H1 (cell line): Measurements from ENCODE around the gene HOMER3. TPM values are rescaled to one million over a fixed set of nuclear protein-coding genes. Genes with fewer than 3 reads are reported as not detected.

Experiments
- CHD7 ChIP-seq: fragments of 300-600 bp; sonication (generic); IDR thresholded peaks from 2 replicates; pipeline ENCODE4 v1.7.1; 2012; ENCODE audit warnings: low read length, moderate library complexity, mild to moderate bottlenecking, inconsistent platforms; ENCODE audit not compliant: insufficient replicate concordance
- polyA plus RNA-seq, 7 experiments: library from polyadenylated mRNA; depleted of rRNA in 3 of 7; stranded (reverse) in 5 of 7; unstranded in 2 of 7; fragments of >200 nt in 5 of 7; fragments of 200-250 nt in 2 of 7; gene quantifications; 1 replicate in 5 of 7; 2 replicates in 1 of 7; 4 replicates in 1 of 7; pipeline versions ENCODE4 v1.2.1 to v1.2.3, GENCODE V29; 2011 to 2013; ENCODE audit warnings: missing spikeins in 2 of 7, mixed read lengths in 2 of 7
- total RNA-seq: library from RNA; stranded (reverse); fragmentation: NEBNext Ultra II Directional; extraction: Animal tissue kit (Norgen Biotek cat#: 25700); gene quantifications from 2 replicates; pipeline ENCODE4 v1.2.1, GENCODE V29; 2021

HOMER3 gene
- total and polyA plus RNA-seq, 2 of the 8 experiments (the other 6 are each of a cell fraction or from before 2014, with no cell fraction given), result 28.3 to 41.6 TPM

GRCh38 chr19:18908917-18909619 is 31.9 kb downstream of the HOMER3 start (continued):
- TF ChIP-seq CHD7, result no peak
